ENCODE results near the gene ZFYVE1.

GRCh38 chr14:73007835-73008234, 19.1 kb downstream of the ZFYVE1 start:
- no peak for TF ChIP-seq CTCF (IDR thresholded peaks at IDR 0.05)
- no peak for TF ChIP-seq ZFX (IDR thresholded peaks at IDR 0.05; ENCODE audit: borderline replicate concordance)
